Prostate gland (tissue), 2 donors: ENCODE measurements around the gene MICAL3.
"Not testable (repeated sequence)": the region's sequence is repeated elsewhere in the genome, so short reads cannot be mapped to it uniquely, and the experiment has no call there.

Source experiments
- CTCF ChIP-seq, 4 experiments: fragments of 200-600 bp in 2 of 4; fragments of 450-650 bp in 2 of 4; sonication (generic) in 2 of 4; IDR thresholded peaks; 1 replicate in 3 of 4; 2 replicates in 1 of 4; pipeline ENCODE4 v1.5.1; 2016 to 2019; ENCODE audit warnings: antibody characterized with exemption in 4 of 4, mild to moderate bottlenecking in 2 of 4, moderate library complexity in 2 of 4
- POLR2A ChIP-seq: fragments of 450-650 bp; IDR thresholded peaks from one replicate; pipeline ENCODE4 v1.6.1; 2016; ENCODE audit warnings: antibody characterized with exemption, mild to moderate bottlenecking
- POLR2AphosphoS5 ChIP-seq: sonication (generic); formaldehyde crosslinking; IDR thresholded peaks from one replicate; pipeline ENCODE4 v1.6.1; 2017; ENCODE audit warnings: antibody characterized with exemption

- TF ChIP-seq CTCF (IDR thresholded peaks at IDR 0.05); POLR2A; POLR2AphosphoS5: not testable (repeated sequence)
Measured at GRCh38 chr22:18025898-18026297, 1.5 kb upstream of the MICAL3 start.
